Stimulated activated CD4-positive, alpha-beta T cell treated with anti-CD3 and anti-CD28 coated beads, TNF-alpha, amount 100 ng/mL, for 4 hours (primary cell): ENCODE results near the gene PCDHA8.
"Not testable (repeated sequence)": the region's sequence is repeated elsewhere in the genome, so short reads cannot be mapped to it uniquely, and the experiment has no call there.

Source experiments
- DNase-seq, 3 experiments: peaks; one replicate each; pipeline ENCODE4 v3.0.0-alpha.2; 2020; ENCODE audit warnings: low read depth in 3 of 3

Gene PCDHA8

DNA sequence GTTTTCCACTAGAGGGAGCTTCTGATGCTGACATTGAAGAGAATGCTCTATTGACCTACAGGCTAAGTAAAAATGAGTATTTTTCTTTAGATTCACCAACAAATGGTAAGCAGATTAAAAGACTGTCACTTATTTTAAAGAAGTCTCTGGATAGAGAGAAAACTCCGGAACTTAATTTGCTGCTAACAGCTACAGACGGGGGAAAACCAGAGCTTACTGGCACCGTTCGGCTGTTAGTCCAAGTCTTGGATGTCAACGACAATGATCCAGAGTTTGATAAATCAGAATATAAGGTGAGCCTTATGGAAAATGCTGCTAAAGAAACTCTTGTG lies 28.5 kb downstream of the PCDHA8 start:
- no peak for DNase-seq

DNA sequence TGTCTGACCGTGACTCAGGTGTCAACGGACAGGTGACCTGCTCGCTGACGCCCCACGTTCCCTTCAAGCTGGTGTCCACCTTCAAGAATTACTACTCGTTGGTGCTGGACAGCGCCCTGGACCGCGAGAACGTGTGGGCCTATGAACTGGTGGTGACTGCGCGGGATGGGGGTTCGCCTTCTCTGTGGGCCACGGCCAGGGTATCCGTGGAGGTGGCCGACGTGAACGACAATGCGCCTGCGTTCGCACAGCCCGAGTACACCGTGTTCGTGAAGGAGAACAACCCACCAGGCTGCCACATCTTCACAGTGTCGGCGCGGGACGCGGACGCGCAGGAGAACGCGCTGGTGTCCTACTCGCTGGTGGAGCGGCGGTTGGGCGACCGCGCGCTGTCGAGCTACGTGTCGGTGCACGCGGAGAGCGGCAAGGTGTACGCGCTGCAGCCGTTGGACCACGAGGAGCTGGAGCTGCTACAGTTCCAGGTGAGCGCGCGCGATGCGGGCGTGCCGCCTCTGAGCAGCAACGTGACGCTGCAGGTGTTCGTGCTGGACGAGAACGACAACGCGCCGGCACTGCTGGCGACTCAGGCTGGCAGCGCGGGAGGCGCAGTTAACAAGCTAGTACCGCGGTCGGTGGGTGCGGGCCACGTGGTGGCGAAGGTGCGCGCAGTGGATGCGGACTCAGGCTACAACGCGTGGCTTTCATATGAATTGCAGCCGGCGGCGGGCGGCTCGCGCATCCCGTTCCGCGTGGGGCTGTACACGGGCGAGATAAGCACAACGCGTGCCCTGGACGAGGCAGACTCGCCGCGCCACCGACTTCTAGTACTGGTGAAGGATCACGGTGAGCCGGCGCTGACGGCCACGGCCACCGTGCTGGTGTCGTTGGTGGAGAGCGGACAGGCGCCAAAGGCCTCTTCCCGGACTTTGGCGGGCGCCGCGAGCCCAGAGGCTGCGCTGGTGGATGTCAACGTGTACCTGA lies 29.5 kb downstream of the PCDHA8 start:
- DNase-seq = no peak

DNA sequence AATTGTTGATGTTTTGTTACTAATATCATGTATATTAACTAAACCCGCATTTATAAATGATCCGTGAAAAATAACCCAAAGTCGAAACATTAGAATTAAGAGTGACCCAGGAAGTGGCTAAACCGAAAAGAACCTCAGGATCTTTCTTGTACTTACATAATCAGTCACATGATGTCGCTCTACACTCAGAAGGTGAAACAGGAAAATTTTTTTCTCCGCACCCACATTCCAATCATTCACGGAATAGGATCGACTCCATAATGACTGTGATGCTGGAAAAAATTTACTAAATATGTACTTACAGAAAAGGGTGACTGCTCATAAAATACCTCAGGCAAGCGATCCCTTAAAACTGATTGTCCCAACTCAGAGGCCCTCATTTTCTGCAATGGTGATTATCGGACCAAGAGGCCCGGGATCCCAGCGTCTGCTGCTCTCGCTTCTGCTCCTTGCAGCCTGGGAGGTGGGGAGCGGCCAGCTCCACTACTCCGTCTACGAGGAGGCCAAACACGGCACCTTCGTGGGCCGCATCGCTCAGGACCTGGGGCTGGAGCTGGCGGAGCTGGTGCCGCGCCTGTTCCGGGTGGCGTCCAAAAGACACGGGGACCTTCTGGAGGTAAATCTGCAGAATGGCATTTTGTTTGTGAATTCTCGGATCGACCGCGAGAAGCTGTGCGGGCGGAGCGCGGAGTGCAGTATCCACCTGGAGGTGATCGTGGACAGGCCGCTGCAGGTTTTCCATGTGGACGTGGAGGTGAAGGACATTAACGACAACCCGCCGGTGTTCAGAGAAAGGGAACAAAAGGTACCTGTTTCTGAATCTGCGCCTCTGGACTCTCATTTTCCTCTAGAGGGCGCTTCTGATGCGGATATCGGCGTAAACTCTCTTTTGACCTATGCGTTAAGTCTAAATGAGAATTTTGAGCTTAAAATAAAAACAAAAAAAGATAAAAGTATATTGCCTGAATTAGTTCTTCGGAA lies 34.4 kb downstream of the PCDHA8 start, which contains the start of gene PCDHA12:
PCDHA12 (plus strand) TSS at position 224 of the 981 bp plus-strand sequence; CDS start at position 389, 165 bp downstream.
- no peak for DNase-seq

- not testable (repeated sequence) for DNase-seq
Measured at GRCh38 chr5:140876541-140877261, 35.7 kb downstream of the PCDHA8 start.

- DNase-seq = no peak
Measured at GRCh38 chr5:140877262-140877581, 36.2 kb downstream of the PCDHA8 start.

DNA sequence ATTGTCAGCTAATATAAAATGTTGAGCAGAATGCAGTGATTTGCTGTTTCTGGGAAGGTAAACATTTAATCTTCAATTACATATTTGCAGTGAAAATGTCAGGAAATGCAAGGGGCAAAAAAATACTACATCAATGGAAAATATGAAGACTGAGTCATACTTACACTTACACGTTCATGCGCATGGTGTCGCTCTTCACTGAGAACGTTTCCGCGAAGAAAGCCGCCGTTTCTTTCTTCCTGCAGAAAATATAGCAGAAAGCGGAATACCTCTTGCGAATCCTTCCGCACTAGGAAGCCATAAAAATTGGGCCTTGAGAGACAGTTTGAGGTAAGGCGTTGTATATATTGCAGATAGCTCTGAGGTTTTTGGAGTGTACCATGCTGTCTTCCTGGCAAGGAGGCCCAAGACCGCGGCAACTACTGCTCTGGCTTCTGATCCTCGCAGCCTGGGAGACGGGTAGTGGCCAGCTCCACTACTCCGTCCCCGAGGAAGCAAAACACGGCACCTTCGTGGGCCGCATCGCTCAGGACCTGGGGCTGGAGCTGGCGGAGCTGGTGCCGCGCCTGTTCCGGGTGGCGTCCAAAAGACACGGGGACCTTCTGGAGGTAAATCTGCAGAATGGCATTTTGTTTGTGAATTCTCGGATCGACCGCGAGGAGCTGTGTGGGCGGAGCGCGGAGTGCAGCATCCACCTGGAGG lies 41.1 kb downstream of the PCDHA8 start, which contains the start of gene PCDHA13:
PCDHA13 (plus strand) TSS at position 236 of the 702 bp plus-strand sequence; CDS start at position 381, 145 bp downstream.
- no peak for DNase-seq

GRCh38 chr5:140882591-140882899 lies 41.6 kb downstream of the PCDHA8 start:
- no peak for DNase-seq

DNA sequence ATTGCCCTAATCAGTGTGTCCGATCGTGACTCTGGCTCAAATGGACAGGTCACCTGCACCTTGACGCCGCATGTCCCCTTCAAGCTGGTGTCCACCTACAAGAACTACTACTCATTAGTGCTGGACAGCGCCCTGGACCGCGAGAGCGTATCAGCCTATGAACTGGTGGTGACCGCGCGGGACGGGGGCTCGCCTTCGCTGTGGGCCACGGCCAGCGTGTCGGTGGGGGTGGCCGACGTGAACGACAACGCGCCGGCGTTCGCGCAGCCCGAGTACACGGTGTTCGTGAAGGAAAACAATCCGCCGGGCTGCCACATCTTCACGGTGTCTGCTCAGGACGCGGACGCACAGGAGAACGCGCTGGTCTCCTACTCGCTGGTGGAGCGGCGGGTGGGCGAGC lies 42.4 kb downstream of the PCDHA8 start:
- no peak for DNase-seq

GRCh38 chr5:140883927-140884697 lies 43.1 kb downstream of the PCDHA8 start:
- DNase-seq = no peak
